K562 (cell line): ENCODE results near the gene STK16. TPM values are rescaled to one million over a fixed set of nuclear protein-coding genes. Genes with fewer than 3 reads are reported as not detected.

Experiments
- ATAC-seq: fragments of 200-7000 bp; cut with Tn5 transposase; 3 replicates; pipeline ENCODE4 v1.9.1; 2020; ENCODE audit warnings: moderate library complexity
- BruUV-seq: library from RNA; stranded (reverse); fragments of 400-500 nt; replicated peaks from 2 replicates; lab custom pipeline; 2021; lab: Mats Ljungman, UMichigan
- CTCF ChIA-PET: fragments of 300-600 bp; formaldehyde crosslinking; extraction: SDS; loops from one replicate; lab custom pipeline; 2021; ENCODE audit warnings: low intra/inter-chr PET ratio; lab: Yijun Ruan, JAX
- POLR2A ChIA-PET: fragments of 300-600, 350-650 bp; sonication (Branson Sonifier 250); formaldehyde crosslinking; extraction: SDS; loops from one replicate; lab custom pipeline; 2021; ENCODE audit warnings: antibody characterized with exemption, inconsistent platforms; lab: Yijun Ruan, JAX
- DNase-seq, 4 experiments: peaks; one replicate each; pipeline versions ENCODE4 v3.0.0 to v3.0.0-alpha.2; 2011 to 2018; ENCODE audit warnings: low spot score in 3 of 4, mixed read lengths in 3 of 4; ENCODE audit errors: extremely low read depth in 1 of 4
- FAIRE-seq: peaks from 2 replicates; lab custom pipeline; 2011; peaks lifted over from hg19 to GRCh38; lab: Jason Lieb, UNC
- H2AFZ ChIP-seq: 2 replicates; pipeline ENCODE4 v1.6.0; 2011; ENCODE audit warnings: low read depth, low read length, control low read depth, inconsistent platforms
- H3K27ac ChIP-seq: fragments of 200-600 bp; 3 replicates; pipeline ENCODE4 v1.8.0; 2011; ENCODE audit warnings: low read depth, mild to moderate bottlenecking, control low read depth, inconsistent platforms, low read length, moderate library complexity, mixed read lengths; ENCODE audit errors: extremely low read depth
- H3K27me3 ChIP-seq, 2 experiments: fragments of 300-600 bp in 1 of 2; 2 replicates in 1 of 2; 3 replicates in 1 of 2; pipeline versions ENCODE4 v1.6.0 to v1.8.0; 2011; ENCODE audit warnings: inconsistent platforms in 2 of 2, low read length in 2 of 2, mild to moderate bottlenecking in 1 of 2, mixed read lengths in 1 of 2, moderate library complexity in 1 of 2; ENCODE audit not compliant: control insufficient read depth in 2 of 2, insufficient read depth in 2 of 2
- H3K36me3 ChIP-seq: fragments of 300-600 bp; 3 replicates; pipeline ENCODE4 v1.8.0; 2011; ENCODE audit warnings: mild to moderate bottlenecking, low read length, inconsistent platforms; ENCODE audit not compliant: control insufficient read depth, insufficient read depth
- H3K4me1 ChIP-seq, 2 experiments: fragments of 200-600 bp in 1 of 2; replicated peaks in 1 of 2; 2 replicates in 1 of 2; 3 replicates in 1 of 2; pipeline versions ENCODE4 v1.5.1 to v1.8.0; 2011; ENCODE audit warnings: inconsistent platforms in 2 of 2, low read length in 2 of 2, mild to moderate bottlenecking in 1 of 2, mixed read lengths in 1 of 2, moderate library complexity in 1 of 2; ENCODE audit not compliant: control insufficient read depth in 2 of 2, insufficient read depth in 2 of 2
- H3K4me2 ChIP-seq: 2 replicates; pipeline ENCODE4 v1.6.1; 2011; ENCODE audit warnings: low read length, control low read depth, inconsistent platforms, mixed read lengths; ENCODE audit not compliant: insufficient read depth
- H3K4me3 ChIP-seq: fragments of 200-600 bp; sonication (generic), shearing (Covaris generic); 2 replicates; pipeline ENCODE4 v1.5.1; 2016; ENCODE audit warnings: control low read depth, inconsistent platforms
- H3K79me2 ChIP-seq: fragments of 200-600 bp; 3 replicates; pipeline ENCODE4 v1.8.0; 2011; ENCODE audit warnings: low read length, inconsistent platforms; ENCODE audit not compliant: control insufficient read depth, insufficient read depth
- H3K9ac ChIP-seq, 2 experiments: 2 replicates each; pipeline versions ENCODE4 v1.6.0 to v1.6.1; 2011; ENCODE audit warnings: low read depth in 2 of 2, low read length in 2 of 2, control low read depth in 1 of 2, inconsistent platforms in 1 of 2, mild to moderate bottlenecking in 1 of 2, mixed read lengths in 1 of 2; ENCODE audit not compliant: insufficient read depth in 1 of 2
- H3K9me1 ChIP-seq: one replicate; pipeline ENCODE4 v1.6.0; 2011; ENCODE audit warnings: inconsistent platforms, mild to moderate bottlenecking, low read length, moderate library complexity; ENCODE audit not compliant: control insufficient read depth, insufficient read depth
- H3K9me3 ChIP-seq: replicated peaks from 2 replicates; pipeline ENCODE4 v1.5.1; 2011; ENCODE audit warnings: low read depth, low read length, inconsistent platforms; ENCODE audit not compliant: control insufficient read depth, insufficient read depth
- H4K20me1 ChIP-seq: replicated peaks from 2 replicates; pipeline ENCODE4 v1.6.1; 2011; ENCODE audit warnings: low read length, inconsistent platforms, mixed read lengths; ENCODE audit not compliant: control insufficient read depth, insufficient read depth
- ATF1 ChIP-seq, 2 experiments: fragments of 450-650 bp in 1 of 2; IDR thresholded peaks; 2 replicates each; pipeline ENCODE4 v1.6.1; 2016; ENCODE audit warnings: missing compliant biosample characterization in 1 of 2, missing genetic modification characterization in 1 of 2
- CGGBP1 ChIP-seq: fragments of 250-450 bp; sonication (Bioruptor Pico); IDR thresholded peaks from 2 replicates; pipeline ENCODE4 v1.9.0; 2021; ENCODE audit warnings: mild to moderate bottlenecking
- CLOCK ChIP-seq: fragments of 250-450 bp; sonication (Bioruptor Pico); IDR thresholded peaks from 2 replicates; pipeline ENCODE4 v1.4.0; 2020; ENCODE audit warnings: mild to moderate bottlenecking, moderate library complexity, borderline replicate concordance
- ESRRB ChIP-seq: fragments of 250-450 bp; sonication (Bioruptor Pico); IDR thresholded peaks from 2 replicates; pipeline ENCODE4 v1.5.0; 2020; ENCODE audit warnings: mild to moderate bottlenecking, moderate library complexity, borderline replicate concordance
- FOXJ2 ChIP-seq: fragments of 200-800 bp; sonication (Bioruptor generic); IDR thresholded peaks from 2 replicates; pipeline ENCODE4 v1.6.1; 2016; ENCODE audit warnings: missing genetic modification characterization, missing compliant biosample characterization
- GTF2A2 ChIP-seq: IDR thresholded peaks from 2 replicates; pipeline ENCODE4 v1.6.1; 2016; ENCODE audit warnings: mild to moderate bottlenecking, missing genetic modification characterization, missing compliant biosample characterization
- HDAC2 ChIP-seq: fragments of 450-650 bp; IDR thresholded peaks from 2 replicates; pipeline ENCODE4 v1.6.1; 2016; ENCODE audit warnings: mild to moderate bottlenecking
- HOXB6 ChIP-seq: fragments of 250-450 bp; sonication (Bioruptor Pico); IDR thresholded peaks from 2 replicates; pipeline ENCODE4 v1.5.1; 2022; ENCODE audit warnings: mild to moderate bottlenecking, borderline replicate concordance
- KHSRP ChIP-seq: fragments of 450-650 bp; IDR thresholded peaks from 2 replicates; pipeline ENCODE4 v1.6.1; 2017
- PTRF ChIP-seq: fragments of 450-650 bp; IDR thresholded peaks from 2 replicates; pipeline ENCODE4 v1.6.1; 2016; ENCODE audit warnings: mild to moderate bottlenecking, missing genetic modification characterization, missing compliant biosample characterization
- SMARCA4 ChIP-seq: fragments of 450-650 bp; IDR thresholded peaks from 2 replicates; pipeline ENCODE4 v1.6.1; 2016
- SRF ChIP-seq, 2 experiments: fragments of 250-450, 450-650 bp in 1 of 2; sonication (Bioruptor Pico) in 1 of 2; sonication (generic) in 1 of 2; formaldehyde crosslinking; IDR thresholded peaks; 2 replicates each; pipeline versions ENCODE4 v1.5.0 to v1.5.1; 2020 to 2022; ENCODE audit warnings: mild to moderate bottlenecking in 1 of 2, missing genetic modification reagents in 1 of 2
- SUPT5H ChIP-seq: fragments of 450-650 bp; IDR thresholded peaks from 2 replicates; pipeline ENCODE4 v1.6.1; 2016
- ZBTB17 ChIP-seq: fragments of 450-650 bp; formaldehyde crosslinking; IDR thresholded peaks from 2 replicates; pipeline ENCODE4 v1.4.0; 2020; ENCODE audit warnings: mild to moderate bottlenecking
- ZBTB7A ChIP-seq: IDR thresholded peaks from 2 replicates; pipeline ENCODE4 v1.6.1; 2011; ENCODE audit warnings: low read depth, mild to moderate bottlenecking, low read length, moderate library complexity, borderline replicate concordance; ENCODE audit not compliant: control insufficient read depth
- ZC3H4 ChIP-seq: sonication (generic); formaldehyde crosslinking; IDR thresholded peaks from 2 replicates; pipeline ENCODE4 v1.9.0; 2021; ENCODE audit warnings: missing genetic modification reagents, borderline replicate concordance
- ZNF212 ChIP-seq: fragments of 450-650 bp; formaldehyde crosslinking; IDR thresholded peaks from 2 replicates; pipeline ENCODE4 v1.4.0; 2020; ENCODE audit warnings: mild to moderate bottlenecking
- ZNF398 ChIP-seq: fragments of 250-450 bp; sonication (Bioruptor Pico); IDR thresholded peaks from 2 replicates; pipeline ENCODE4 v1.8.0; 2021; ENCODE audit warnings: moderate library complexity, mild to moderate bottlenecking, inconsistent platforms
- ZNF717 ChIP-seq: fragments of 250-450 bp; sonication (Bioruptor Pico); IDR thresholded peaks from 2 replicates; pipeline ENCODE4 v1.5.0; 2021
- WGBS: fragments of 100-300 bp; shearing (Covaris generic); methylation state at CpG from one replicate; pipeline ENCODE4 v1.1.6; 2016; ENCODE audit warnings: low coverage, mixed read lengths; ENCODE audit not compliant: insufficient coverage; ENCODE audit errors: missing lambda C conversion rate; 5-methylcytosine and 5-hydroxymethylcytosine counted together
- in situ Hi-C: fragments of 300-500 bp; cut with MboI; formaldehyde crosslinking; loops from 4 replicates; pipeline ENCODE4 v1.15.0; 2018; ENCODE audit warnings: inconsistent platforms, mixed read lengths
- intact Hi-C: fragments of 100-400 bp; cut with micrococcal nuclease; formaldehyde crosslinking; loops from 2 replicates; pipeline ENCODE4 v1.14.2; 2022
- polyA plus RNA-seq, 8 experiments: library from polyadenylated mRNA; depleted of rRNA in 4 of 8; stranded (reverse) in 5 of 8; unstranded in 3 of 8; fragments of >200 nt; fragmentation: Nextera tagmentation in 2 of 8; fragmentation: Illumina TruSeq in 1 of 8; extraction: Ambion mirVana in 2 of 8; extraction: Trizol in 1 of 8; gene quantifications; 2 replicates each; pipeline versions ENCODE4 v1.2.1 to v1.2.3, GENCODE V29; 2011 to 2014; ENCODE audit warnings: inconsistent platforms in 1 of 8, missing spikeins in 1 of 8
- total RNA-seq, 7 experiments: library from RNA; depleted of rRNA in 6 of 7; stranded (reverse); fragments of >200 nt in 6 of 7; fragmentation: Illumina TruSeq in 2 of 7; extraction: Trizol in 2 of 7; gene quantifications; 2 replicates each; pipeline versions ENCODE4 v1.2.1 to v1.2.3, GENCODE V29; 2011 to 2021; ENCODE audit warnings: low replicate concordance in 1 of 7

The STK16 gene
- total and polyA plus RNA-seq, 9 of the 15 experiments (the other 6 are each of a cell fraction or from before 2014, with no cell fraction given), result 5.4 to 36.2 (median 17.8) TPM

- in situ Hi-C loops, result loop anchor here (5.0 kb wide), 1 partner anchor 121 kb away; the partner anchor contains the start of gene SLC23A3
These were observed 48.5 kb downstream of the STK16 start for GRCh38 chr2:219293736-219294231.

More at GRCh38 chr2:219293736-219294231, 48.5 kb downstream of the STK16 start:
- WGBS, result 73% methylated on average over 3 of the region's 5 CpGs
- H3K4me3 ChIP-seq, result no peak overlapping the region
- peaks cover 23 to 58% of the 10 kb centered on the region in 2 experiments; a peak in 4 of 5 replicates for H3K4me1 ChIP-seq
- DNase-seq (no peak), ATAC-seq (no peak), FAIRE-seq (no peak)
- H3K79me2 ChIP-seq, result no peaks in the 10 kb centered on the region
- H2AFZ ChIP-seq, result peak overlapping the region; percentile 94; the same call in 1 of the 2 replicates
- H4K20me1 ChIP-seq, result no peaks in the 10 kb centered on the region
- peak overlapping the region; percentile 76 for H3K4me2 ChIP-seq
- POLR2A ChIA-PET, result interaction anchor here (0.7 to 1.9 kb wide), 2 partner anchors 13 to 15 kb away, joined by 3 to 6 read pairs; partner anchors contain the start of gene DNAJB2
- BruUV-seq, result no TSS peak
- no peaks in the 10 kb centered on the region for H3K9me1 ChIP-seq
- H3K9ac ChIP-seq, result peak overlapping the region; percentile 74 to 91
- H3K36me3 ChIP-seq, result no peaks in the 10 kb centered on the region
- peak overlapping the region; percentile 76; the same call in 1 of the 3 replicates for H3K27ac ChIP-seq
- TF ChIP-seq CLOCK (no peak), ZNF717 (CRISPR knock-in tag) (no peak), ZNF398 (CRISPR knock-in tag) (no peak), HOXB6 (no peak), GTF2A2 (tag) (no peak), HDAC2 (no peak), SUPT5H (no peak), ZBTB7A (no peak), PTRF (tag) (no peak), ATF1 (CRISPR knock-in tag; IDR thresholded peaks at IDR 0.05) (no peak), ATF1 (tag; IDR thresholded peaks at IDR 0.05) (no peak), ZNF212 (CRISPR knock-in tag) (no peak), SRF (CRISPR knock-in tag; IDR thresholded peaks at IDR 0.05) (no peak), ZBTB17 (CRISPR knock-in tag) (no peak), ZC3H4 (CRISPR knock-in tag) (no peak), SMARCA4 (no peak), FOXJ2 (no peak), KHSRP (no peak), ESRRB (CRISPR knock-in tag) (no peak), CGGBP1 (CRISPR knock-in tag) (no peak)
- no peaks in the 10 kb centered on the region for H3K27me3 ChIP-seq
- no peaks in the 10 kb centered on the region for H3K9me3 ChIP-seq
- CTCF ChIA-PET, result interaction anchor here (1.3 to 4.2 kb wide), 2 partner anchors 15 to 133 kb away, joined by 5 to 28 read pairs; partner anchors contain the start of genes DNAJB2 and NHEJ1
- intact Hi-C loops, result loop anchor here (1.0 kb wide), 1 partner anchor 14 kb away; the partner anchor contains the start of gene DNAJB2
